H1 (cell line): ENCODE measurements around the gene OPHN1.

ENCODE experiments used
- EZH2 ChIP-seq: fragments of 200-600 bp; sonication (generic); IDR thresholded peaks from 2 replicates; pipeline ENCODE4 v1.7.1; 2012; ENCODE audit warnings: low read depth, mild to moderate bottlenecking, moderate library complexity, low read length, inconsistent platforms; ENCODE audit not compliant: severe bottlenecking
- GABPA ChIP-seq: IDR thresholded peaks from 2 replicates; pipeline ENCODE4 v1.6.1; 2011; ENCODE audit warnings: mild to moderate bottlenecking, low read length, moderate library complexity, borderline replicate concordance; ENCODE audit not compliant: insufficient read depth
- JUN ChIP-seq: IDR thresholded peaks from 2 replicates; pipeline ENCODE4 v1.6.1; 2011; ENCODE audit warnings: low read depth, mild to moderate bottlenecking, improper control_type of control experiment, low read length
- POLR2AphosphoS5 ChIP-seq: IDR thresholded peaks from 2 replicates; pipeline ENCODE4 v1.6.1; 2011; ENCODE audit warnings: low read depth, low read length
- RXRA ChIP-seq: IDR thresholded peaks from 2 replicates; pipeline ENCODE4 v1.6.1; 2011; ENCODE audit warnings: low read depth, mild to moderate bottlenecking, low read length, moderate library complexity; ENCODE audit not compliant: insufficient read depth
- SIN3A ChIP-seq, 2 experiments: IDR thresholded peaks in 1 of 2; conservative IDR thresholded peaks in 1 of 2; 2 replicates each; pipeline ENCODE4 v1.6.1; 2011 to 2012; ENCODE audit warnings: low read length in 2 of 2, improper control_type of control experiment in 1 of 2, low read depth in 1 of 2, mild to moderate bottlenecking in 1 of 2
- TCF12 ChIP-seq: IDR thresholded peaks from 2 replicates; pipeline ENCODE4 v1.6.1; 2011; ENCODE audit warnings: low read depth, mild to moderate bottlenecking, low read length
- YY1 ChIP-seq: IDR thresholded peaks from 2 replicates; pipeline ENCODE4 v1.6.1; 2011; ENCODE audit warnings: low read depth, mild to moderate bottlenecking, low read length
- TF ChIP-seq, protein P1 (sequence below), 3 experiments: IDR thresholded peaks; 1 replicate in 2 of 3; 2 replicates in 1 of 3; pipeline versions ENCODE4 v1.5.1 to v1.6.1; 2011; ENCODE audit warnings: low read length in 3 of 3, mild to moderate bottlenecking in 3 of 3, inconsistent platforms in 2 of 3, low read depth in 1 of 3, moderate library complexity in 1 of 3; ENCODE audit not compliant: insufficient read depth in 1 of 3; ENCODE audit errors: control extremely low read depth in 1 of 3

DNA sequence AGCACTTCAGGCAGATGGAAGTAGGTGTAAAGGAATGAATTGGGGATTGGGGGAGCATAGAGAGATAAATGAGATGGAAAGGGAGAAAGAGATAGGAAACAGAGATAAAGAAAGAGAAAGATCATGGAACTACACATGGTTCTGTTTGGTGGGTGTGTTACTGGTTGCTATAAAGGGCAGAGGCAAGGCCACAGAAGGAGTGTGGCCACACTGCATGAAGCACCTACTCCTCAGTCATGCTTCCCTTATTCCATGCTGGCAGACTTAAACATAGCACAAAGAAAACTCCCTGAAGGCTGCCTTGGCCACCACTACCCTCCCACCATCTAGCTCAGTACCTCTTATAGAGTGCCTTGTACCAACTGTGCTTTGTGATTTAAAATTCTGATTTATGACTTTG lies 56.9 kb downstream of the OPHN1 start:
- no peak for TF ChIP-seq JUN
- no peak for TF ChIP-seq RXRA
- TF ChIP-seq, protein P1, sequence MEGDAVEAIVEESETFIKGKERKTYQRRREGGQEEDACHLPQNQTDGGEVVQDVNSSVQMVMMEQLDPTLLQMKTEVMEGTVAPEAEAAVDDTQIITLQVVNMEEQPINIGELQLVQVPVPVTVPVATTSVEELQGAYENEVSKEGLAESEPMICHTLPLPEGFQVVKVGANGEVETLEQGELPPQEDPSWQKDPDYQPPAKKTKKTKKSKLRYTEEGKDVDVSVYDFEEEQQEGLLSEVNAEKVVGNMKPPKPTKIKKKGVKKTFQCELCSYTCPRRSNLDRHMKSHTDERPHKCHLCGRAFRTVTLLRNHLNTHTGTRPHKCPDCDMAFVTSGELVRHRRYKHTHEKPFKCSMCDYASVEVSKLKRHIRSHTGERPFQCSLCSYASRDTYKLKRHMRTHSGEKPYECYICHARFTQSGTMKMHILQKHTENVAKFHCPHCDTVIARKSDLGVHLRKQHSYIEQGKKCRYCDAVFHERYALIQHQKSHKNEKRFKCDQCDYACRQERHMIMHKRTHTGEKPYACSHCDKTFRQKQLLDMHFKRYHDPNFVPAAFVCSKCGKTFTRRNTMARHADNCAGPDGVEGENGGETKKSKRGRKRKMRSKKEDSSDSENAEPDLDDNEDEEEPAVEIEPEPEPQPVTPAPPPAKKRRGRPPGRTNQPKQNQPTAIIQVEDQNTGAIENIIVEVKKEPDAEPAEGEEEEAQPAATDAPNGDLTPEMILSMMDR (IDR thresholded peaks at IDR 0.05; ENCODE audit: control extremely low read depth in 1 of 3, insufficient read depth in 1 of 3, low read depth in 1 of 3, low read length in 3 of 3): no peak
- TF ChIP-seq GABPA: no peak
- TF ChIP-seq TCF12: no peak
- no peak for TF ChIP-seq POLR2AphosphoS5
- TF ChIP-seq YY1: no peak
- TF ChIP-seq SIN3A (conservative IDR thresholded peaks at IDR 0.05 in 1 of 2, IDR thresholded peaks at IDR 0.05 in 1 of 2; ENCODE audit: low read depth in 1 of 2, low read length in 2 of 2): no peak
- no peak for TF ChIP-seq EZH2
